Measurements from ENCODE around the gene RTEL1. TPM values are rescaled to one million over a fixed set of nuclear protein-coding genes. Genes with fewer than 3 reads are reported as not detected.

Gene RTEL1
- total RNA-seq, 1 experiment from 2014 or later = 26.1 TPM

DNA sequence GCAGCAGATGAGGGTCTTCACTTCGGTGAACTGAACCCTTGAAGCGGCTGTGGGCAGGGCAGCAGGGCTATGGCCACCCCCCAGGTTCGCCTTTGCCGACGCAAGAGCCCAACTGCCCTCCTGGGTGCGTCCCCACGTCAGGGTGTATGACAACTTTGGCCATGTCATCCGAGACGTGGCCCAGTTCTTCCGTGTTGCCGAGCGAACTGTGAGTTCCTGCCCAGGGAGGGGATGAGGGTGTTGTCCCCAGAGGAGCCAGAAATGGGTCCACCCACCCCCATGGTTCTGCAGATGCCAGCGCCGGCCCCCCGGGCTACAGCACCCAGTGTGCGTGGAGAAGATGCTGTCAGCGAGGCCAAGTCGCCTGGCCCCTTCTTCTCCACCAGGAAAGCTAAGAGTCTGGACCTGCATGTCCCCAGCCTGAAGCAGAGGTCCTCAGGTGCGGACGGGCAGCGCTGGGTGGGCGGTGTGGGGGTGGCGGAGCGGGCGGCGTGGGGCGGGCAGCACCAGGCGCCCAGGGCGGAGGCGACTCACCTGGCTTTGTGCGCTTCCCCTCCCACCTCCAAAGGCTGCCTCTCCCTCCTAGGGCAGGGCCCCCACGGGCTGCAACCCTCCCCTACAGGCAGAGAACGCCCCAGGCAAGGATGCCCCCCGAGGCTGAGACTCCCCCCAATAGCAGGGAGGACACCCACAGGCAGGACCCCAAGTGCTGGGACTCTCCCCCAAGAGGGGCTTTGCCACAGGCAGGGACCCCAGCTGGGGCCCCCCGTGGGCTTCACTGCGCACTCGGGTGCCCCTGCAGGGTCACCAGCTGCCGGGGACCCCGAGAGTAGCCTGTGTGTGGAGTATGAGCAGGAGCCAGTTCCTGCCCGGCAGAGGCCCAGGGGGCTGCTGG, 32.1 kb downstream of the RTEL1 start:
- Histone ChIP-seq H3K9me3 (ENCODE audit: control insufficient read depth, insufficient read depth, low read depth, low read length) (no peaks in the 10 kb centered on the region), H3K27me3 (ENCODE audit: control insufficient read depth, insufficient read depth, low read length) (no peaks in the 10 kb centered on the region), H3K27ac (ENCODE audit: low read length) (no peak overlapping the region), H3K4me3 (ENCODE audit: low read depth in 2 of 2, low read length in 2 of 2) (no peak overlapping the region), H3K4me1 (ENCODE audit: control insufficient read depth, insufficient read depth, low read length) (peaks cover 25% of the 10 kb centered on the region), H3K36me3 (ENCODE audit: control insufficient read depth, insufficient read depth, low read length) (no peaks in the 10 kb centered on the region)
- TF ChIP-seq, protein P1, sequence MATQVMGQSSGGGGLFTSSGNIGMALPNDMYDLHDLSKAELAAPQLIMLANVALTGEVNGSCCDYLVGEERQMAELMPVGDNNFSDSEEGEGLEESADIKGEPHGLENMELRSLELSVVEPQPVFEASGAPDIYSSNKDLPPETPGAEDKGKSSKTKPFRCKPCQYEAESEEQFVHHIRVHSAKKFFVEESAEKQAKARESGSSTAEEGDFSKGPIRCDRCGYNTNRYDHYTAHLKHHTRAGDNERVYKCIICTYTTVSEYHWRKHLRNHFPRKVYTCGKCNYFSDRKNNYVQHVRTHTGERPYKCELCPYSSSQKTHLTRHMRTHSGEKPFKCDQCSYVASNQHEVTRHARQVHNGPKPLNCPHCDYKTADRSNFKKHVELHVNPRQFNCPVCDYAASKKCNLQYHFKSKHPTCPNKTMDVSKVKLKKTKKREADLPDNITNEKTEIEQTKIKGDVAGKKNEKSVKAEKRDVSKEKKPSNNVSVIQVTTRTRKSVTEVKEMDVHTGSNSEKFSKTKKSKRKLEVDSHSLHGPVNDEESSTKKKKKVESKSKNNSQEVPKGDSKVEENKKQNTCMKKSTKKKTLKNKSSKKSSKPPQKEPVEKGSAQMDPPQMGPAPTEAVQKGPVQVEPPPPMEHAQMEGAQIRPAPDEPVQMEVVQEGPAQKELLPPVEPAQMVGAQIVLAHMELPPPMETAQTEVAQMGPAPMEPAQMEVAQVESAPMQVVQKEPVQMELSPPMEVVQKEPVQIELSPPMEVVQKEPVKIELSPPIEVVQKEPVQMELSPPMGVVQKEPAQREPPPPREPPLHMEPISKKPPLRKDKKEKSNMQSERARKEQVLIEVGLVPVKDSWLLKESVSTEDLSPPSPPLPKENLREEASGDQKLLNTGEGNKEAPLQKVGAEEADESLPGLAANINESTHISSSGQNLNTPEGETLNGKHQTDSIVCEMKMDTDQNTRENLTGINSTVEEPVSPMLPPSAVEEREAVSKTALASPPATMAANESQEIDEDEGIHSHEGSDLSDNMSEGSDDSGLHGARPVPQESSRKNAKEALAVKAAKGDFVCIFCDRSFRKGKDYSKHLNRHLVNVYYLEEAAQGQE (IDR thresholded peaks at IDR 0.05; ENCODE audit: insufficient read depth in 1 of 2, low read depth in 2 of 2, low read length in 1 of 2) = no peak
- ChIA-PET CTCF (no interaction called here), POLR2A (no interaction called here)
- in situ Hi-C loops (cut with HindIII; ENCODE audit: low pct_unique_long_range_greater_than_20kb, low sequenced_read_pairs) = no loop called here
- ATAC-seq (no peak), DNase-seq (ENCODE audit: low read depth, low spot score) (no peak)
- BruUV-seq (replicated peaks) = no TSS peak
- intact Hi-C loops (cut with micrococcal nuclease; ENCODE audit: unreplicated experiment) = no loop called here

DNA sequence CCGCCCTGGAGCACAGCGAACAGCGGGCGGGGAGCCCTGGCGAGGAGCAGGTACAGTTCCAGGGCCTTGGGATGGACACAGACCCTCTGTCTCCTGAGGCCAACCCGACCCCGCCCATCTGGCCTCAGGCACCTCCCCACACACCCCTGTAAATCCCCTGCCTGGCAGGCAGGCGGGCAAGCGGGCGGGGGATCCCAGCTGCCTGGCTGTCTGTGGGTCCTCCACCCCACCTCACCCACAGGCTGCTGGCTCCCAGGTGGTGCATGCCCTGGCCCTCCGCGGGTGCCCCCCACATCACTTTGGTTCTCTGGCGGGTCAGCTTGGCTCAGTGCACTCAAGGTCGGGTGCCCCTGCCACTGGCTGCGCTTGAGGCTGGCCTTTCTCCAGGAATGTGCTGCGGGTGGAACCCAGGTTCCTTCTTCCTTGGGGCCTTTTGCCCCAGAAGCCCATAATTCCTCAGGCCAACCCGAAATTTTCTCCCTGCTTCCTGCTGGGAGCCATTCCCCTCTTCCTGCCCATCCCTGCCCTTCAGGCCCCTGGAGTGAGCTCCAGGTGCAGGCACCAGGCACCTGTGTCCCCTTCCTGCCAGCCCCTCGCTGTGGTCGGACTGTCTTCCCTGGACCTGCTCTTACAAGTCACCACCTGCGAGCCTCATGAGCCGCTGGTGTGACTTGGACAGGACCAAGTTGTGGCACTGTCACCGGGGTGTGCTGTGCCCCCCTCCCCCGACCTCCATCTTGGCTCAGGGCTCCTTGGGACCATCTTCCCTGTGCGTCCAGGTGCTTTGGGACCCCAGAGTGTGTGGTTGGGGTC, 33.0 kb downstream of the RTEL1 start:
- H3K4me1 ChIP-seq (ENCODE audit: control insufficient read depth, insufficient read depth, low read length) = peaks cover 28% of the 10 kb centered on the region
- no peak for DNase-seq (ENCODE audit: low read depth, low spot score)
- H3K36me3 ChIP-seq (ENCODE audit: control insufficient read depth, insufficient read depth, low read length) = no peaks in the 10 kb centered on the region
- no peak overlapping the region for H3K4me3 ChIP-seq (ENCODE audit: low read depth in 2 of 2, low read length in 2 of 2)
- POLR2A ChIA-PET = no interaction called here
- CTCF ChIA-PET = no interaction called here
- TF ChIP-seq, protein P2, sequence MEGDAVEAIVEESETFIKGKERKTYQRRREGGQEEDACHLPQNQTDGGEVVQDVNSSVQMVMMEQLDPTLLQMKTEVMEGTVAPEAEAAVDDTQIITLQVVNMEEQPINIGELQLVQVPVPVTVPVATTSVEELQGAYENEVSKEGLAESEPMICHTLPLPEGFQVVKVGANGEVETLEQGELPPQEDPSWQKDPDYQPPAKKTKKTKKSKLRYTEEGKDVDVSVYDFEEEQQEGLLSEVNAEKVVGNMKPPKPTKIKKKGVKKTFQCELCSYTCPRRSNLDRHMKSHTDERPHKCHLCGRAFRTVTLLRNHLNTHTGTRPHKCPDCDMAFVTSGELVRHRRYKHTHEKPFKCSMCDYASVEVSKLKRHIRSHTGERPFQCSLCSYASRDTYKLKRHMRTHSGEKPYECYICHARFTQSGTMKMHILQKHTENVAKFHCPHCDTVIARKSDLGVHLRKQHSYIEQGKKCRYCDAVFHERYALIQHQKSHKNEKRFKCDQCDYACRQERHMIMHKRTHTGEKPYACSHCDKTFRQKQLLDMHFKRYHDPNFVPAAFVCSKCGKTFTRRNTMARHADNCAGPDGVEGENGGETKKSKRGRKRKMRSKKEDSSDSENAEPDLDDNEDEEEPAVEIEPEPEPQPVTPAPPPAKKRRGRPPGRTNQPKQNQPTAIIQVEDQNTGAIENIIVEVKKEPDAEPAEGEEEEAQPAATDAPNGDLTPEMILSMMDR (IDR thresholded peaks at IDR 0.05) = no peak
- TF ChIP-seq, protein P1 (IDR thresholded peaks at IDR 0.05; ENCODE audit: insufficient read depth in 1 of 2, low read depth in 2 of 2, low read length in 1 of 2) = no peak
- no peak; the same call in 1 of the 2 replicates for TF ChIP-seq POLR2AphosphoS5 (IDR thresholded peaks at IDR 0.05; ENCODE audit: low read depth, low read length)
- no peak for TF ChIP-seq SIN3A (IDR thresholded peaks at IDR 0.05; ENCODE audit: borderline replicate concordance, insufficient read depth, low read depth, low read length)
- no peak for TF ChIP-seq TCF7L2 (IDR thresholded peaks at IDR 0.05; ENCODE audit: low read depth, low read length)
- H3K9me3 ChIP-seq (ENCODE audit: control insufficient read depth, insufficient read depth, low read depth, low read length) = no peaks in the 10 kb centered on the region
- in situ Hi-C loops (cut with HindIII; ENCODE audit: low pct_unique_long_range_greater_than_20kb, low sequenced_read_pairs) = no loop called here
- H3K27me3 ChIP-seq (ENCODE audit: control insufficient read depth, insufficient read depth, low read length) = no peaks in the 10 kb centered on the region
- ATAC-seq = peak; percentile 8; the same call in 1 of the 2 replicates
- BruUV-seq (replicated peaks) = no TSS peak
- intact Hi-C loops (cut with micrococcal nuclease; ENCODE audit: unreplicated experiment) = no loop called here
- H3K27ac ChIP-seq (ENCODE audit: low read length) = peak overlapping the region; percentile 57

Data from Panc1 (cell line).